ENCODE data around the gene PAFAH2. TPM values are rescaled to one million over a fixed set of nuclear protein-coding genes. Genes with fewer than 3 reads are reported as not detected.

PAFAH2 gene
- total RNA-seq, 1 donor from 2014 or later: 43.6 TPM

- no peak for DNase-seq (ENCODE audit: low spot score)
Measured at GRCh38 chr1:26031196-26031595, 33.3 kb upstream of the PAFAH2 start.

- DNase-seq (ENCODE audit: low spot score): no peak
Measured at GRCh38 chr1:26029864-26030481, 32.1 kb upstream of the PAFAH2 start.

GRCh38 chr1:26029054-26029863 lies 31.4 kb upstream of the PAFAH2 start:
- no peak for DNase-seq (ENCODE audit: low spot score)

- DNase-seq (ENCODE audit: low spot score): no peak
Measured at GRCh38 chr1:26028490-26028980, 30.7 kb upstream of the PAFAH2 start.

GRCh38 chr1:26027716-26028489 lies 30.0 kb upstream of the PAFAH2 start:
- no peak for DNase-seq (ENCODE audit: low spot score)

GRCh38 chr1:26025517-26025916 lies 27.7 kb upstream of the PAFAH2 start:
- DNase-seq (ENCODE audit: low spot score): no peak

GRCh38 chr1:26025060-26025459 lies 27.2 kb upstream of the PAFAH2 start:
- DNase-seq (ENCODE audit: low spot score): no peak

- no peak for DNase-seq (ENCODE audit: low spot score)
Measured at GRCh38 chr1:26023826-26024225, 26.0 kb upstream of the PAFAH2 start.

GRCh38 chr1:26023009-26023408 lies 25.1 kb upstream of the PAFAH2 start:
- no peak for DNase-seq (ENCODE audit: low spot score)

GRCh38 chr1:26022404-26022779 lies 24.5 kb upstream of the PAFAH2 start:
- no peak for DNase-seq (ENCODE audit: low spot score)

- no peak for DNase-seq (ENCODE audit: low spot score)
Measured at GRCh38 chr1:26021647-26022403, 24.0 kb upstream of the PAFAH2 start, which contains the start of gene EXTL1. Gene EXTL1, plus strand, starts transcription at chr1:26021775. Its CDS starts 872 bp downstream, at chr1:26022647.

- DNase-seq (ENCODE audit: low spot score): no peak
Measured at GRCh38 chr1:26020941-26021646, 23.2 kb upstream of the PAFAH2 start.

- no peak for DNase-seq (ENCODE audit: low spot score)
Measured at GRCh38 chr1:26020330-26020768, 22.5 kb upstream of the PAFAH2 start.

- DNase-seq (ENCODE audit: low spot score): no peak
Measured at GRCh38 chr1:26019641-26020315, 21.9 kb upstream of the PAFAH2 start.

- DNase-seq (ENCODE audit: low spot score): no peak
Measured at GRCh38 chr1:26017606-26018005, 19.7 kb upstream of the PAFAH2 start.

GRCh38 chr1:26016953-26017545 lies 19.2 kb upstream of the PAFAH2 start:
- no peak for DNase-seq (ENCODE audit: low spot score)

GRCh38 chr1:26016258-26016952 lies 18.5 kb upstream of the PAFAH2 start:
- DNase-seq (ENCODE audit: low spot score): no peak

- DNase-seq (ENCODE audit: low spot score): no peak
Measured at GRCh38 chr1:26015358-26015757, 17.5 kb upstream of the PAFAH2 start.

- DNase-seq (ENCODE audit: low spot score): no peak
Measured at GRCh38 chr1:26014179-26014578, 16.3 kb upstream of the PAFAH2 start.

Data from mucosa of gallbladder (tissue), 1 donor.